ENCODE measurements around the gene AOC3. TPM values are rescaled to one million over a fixed set of nuclear protein-coding genes. Genes with fewer than 3 reads are reported as not detected.

The AOC3 gene
- total and polyA plus RNA-seq, 2 of the 4 experiments (the other 2 are of a cell fraction), result 0.17 TPM; not detected in 1

DNA sequence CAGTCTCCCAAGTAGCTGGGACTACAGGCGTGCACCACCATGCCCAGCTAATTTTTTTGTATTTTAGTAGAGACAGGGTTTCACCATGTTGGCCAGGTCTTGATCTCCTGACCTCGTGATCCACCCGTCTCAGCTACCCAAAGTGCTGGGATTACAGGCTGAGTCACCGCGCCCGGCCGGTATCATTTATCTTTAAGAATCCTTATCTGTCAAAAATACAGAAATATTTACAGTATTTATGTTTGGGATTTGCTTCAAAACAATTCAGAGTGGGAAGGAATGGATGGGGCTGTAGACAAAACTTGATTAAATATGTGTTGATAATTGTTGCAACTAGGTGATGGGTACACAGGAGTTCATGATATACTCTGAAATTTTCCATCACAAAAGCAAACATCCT lies 29.8 kb upstream of the AOC3 start:
- no peak overlapping the region for H3K27ac ChIP-seq (ENCODE audit: insufficient read depth, low read length)
- no peak overlapping the region for H3K23ac ChIP-seq (ENCODE audit: low read depth, low read length)
- H4K91ac ChIP-seq (ENCODE audit: insufficient read depth, low read depth, low read length), result no peak overlapping the region
- H3K18ac ChIP-seq (ENCODE audit: low read depth, low read length), result no peak overlapping the region
- ATAC-seq (ENCODE audit: low read depth), result no peak
- TF ChIP-seq MAZ (IDR thresholded peaks at IDR 0.05; ENCODE audit: borderline replicate concordance, low read depth, low read length) (no peak), RFX5 (IDR thresholded peaks at IDR 0.05; ENCODE audit: low read depth, low read length) (no peak), FOS (IDR thresholded peaks at IDR 0.05; ENCODE audit: low read depth, low read length) (no peak), MAFK (IDR thresholded peaks at IDR 0.05; ENCODE audit: low read depth, low read length) (no peak), MXI1 (IDR thresholded peaks at IDR 0.05; ENCODE audit: borderline replicate concordance, low read depth, low read length) (no peak), RCOR1 (IDR thresholded peaks at IDR 0.05; ENCODE audit: insufficient replicate concordance, low read length) (no peak), RAD21 (IDR thresholded peaks at IDR 0.05; ENCODE audit: low read length) (no peak), NFE2L2 (IDR thresholded peaks at IDR 0.05; ENCODE audit: low read depth, low read length) (no peak), SMC3 (IDR thresholded peaks at IDR 0.05; ENCODE audit: low read depth, low read length) (no peak)
- TF ChIP-seq, protein P1, sequence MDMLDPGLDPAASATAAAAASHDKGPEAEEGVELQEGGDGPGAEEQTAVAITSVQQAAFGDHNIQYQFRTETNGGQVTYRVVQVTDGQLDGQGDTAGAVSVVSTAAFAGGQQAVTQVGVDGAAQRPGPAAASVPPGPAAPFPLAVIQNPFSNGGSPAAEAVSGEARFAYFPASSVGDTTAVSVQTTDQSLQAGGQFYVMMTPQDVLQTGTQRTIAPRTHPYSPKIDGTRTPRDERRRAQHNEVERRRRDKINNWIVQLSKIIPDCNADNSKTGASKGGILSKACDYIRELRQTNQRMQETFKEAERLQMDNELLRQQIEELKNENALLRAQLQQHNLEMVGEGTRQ (IDR thresholded peaks at IDR 0.05; ENCODE audit: low read depth, low read length), result no peak
- TF ChIP-seq, protein P2, sequence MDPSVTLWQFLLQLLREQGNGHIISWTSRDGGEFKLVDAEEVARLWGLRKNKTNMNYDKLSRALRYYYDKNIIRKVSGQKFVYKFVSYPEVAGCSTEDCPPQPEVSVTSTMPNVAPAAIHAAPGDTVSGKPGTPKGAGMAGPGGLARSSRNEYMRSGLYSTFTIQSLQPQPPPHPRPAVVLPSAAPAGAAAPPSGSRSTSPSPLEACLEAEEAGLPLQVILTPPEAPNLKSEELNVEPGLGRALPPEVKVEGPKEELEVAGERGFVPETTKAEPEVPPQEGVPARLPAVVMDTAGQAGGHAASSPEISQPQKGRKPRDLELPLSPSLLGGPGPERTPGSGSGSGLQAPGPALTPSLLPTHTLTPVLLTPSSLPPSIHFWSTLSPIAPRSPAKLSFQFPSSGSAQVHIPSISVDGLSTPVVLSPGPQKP (IDR thresholded peaks at IDR 0.05; ENCODE audit: borderline replicate concordance, low read depth, low read length), result no peak
- TF ChIP-seq, protein P3, sequence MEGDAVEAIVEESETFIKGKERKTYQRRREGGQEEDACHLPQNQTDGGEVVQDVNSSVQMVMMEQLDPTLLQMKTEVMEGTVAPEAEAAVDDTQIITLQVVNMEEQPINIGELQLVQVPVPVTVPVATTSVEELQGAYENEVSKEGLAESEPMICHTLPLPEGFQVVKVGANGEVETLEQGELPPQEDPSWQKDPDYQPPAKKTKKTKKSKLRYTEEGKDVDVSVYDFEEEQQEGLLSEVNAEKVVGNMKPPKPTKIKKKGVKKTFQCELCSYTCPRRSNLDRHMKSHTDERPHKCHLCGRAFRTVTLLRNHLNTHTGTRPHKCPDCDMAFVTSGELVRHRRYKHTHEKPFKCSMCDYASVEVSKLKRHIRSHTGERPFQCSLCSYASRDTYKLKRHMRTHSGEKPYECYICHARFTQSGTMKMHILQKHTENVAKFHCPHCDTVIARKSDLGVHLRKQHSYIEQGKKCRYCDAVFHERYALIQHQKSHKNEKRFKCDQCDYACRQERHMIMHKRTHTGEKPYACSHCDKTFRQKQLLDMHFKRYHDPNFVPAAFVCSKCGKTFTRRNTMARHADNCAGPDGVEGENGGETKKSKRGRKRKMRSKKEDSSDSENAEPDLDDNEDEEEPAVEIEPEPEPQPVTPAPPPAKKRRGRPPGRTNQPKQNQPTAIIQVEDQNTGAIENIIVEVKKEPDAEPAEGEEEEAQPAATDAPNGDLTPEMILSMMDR (conservative IDR thresholded peaks at IDR 0.05; ENCODE audit: low read depth, low read length), result no peak
- no peaks in the 10 kb centered on the region for H3K27me3 ChIP-seq (ENCODE audit: control insufficient read depth, insufficient read depth, low read length)
- H3K4ac ChIP-seq (ENCODE audit: low read depth, low read length), result no peak overlapping the region
- H4K5ac ChIP-seq (ENCODE audit: low read depth, low read length), result no peak overlapping the region
- no peaks in the 10 kb centered on the region for H3K9me1 ChIP-seq (ENCODE audit: insufficient read depth, low read length)
- no CpG with 5 or more reads among the region's 7 CpGs for WGBS, 2 experiments (ENCODE audit: extremely low coverage in 2 of 2, insufficient read length in 1 of 2)
- ChIA-PET POLR2A (ENCODE audit: unreplicated experiment) (no interaction called here), CTCF (interaction anchor here (2.2 kb wide), 1 partner anchor 12 kb away, joined by 8 read pairs; no protein-coding TSS in a partner anchor)
- no peak overlapping the region for H2AFZ ChIP-seq (replicated peaks; ENCODE audit: low read length, poor library complexity)
- no peak overlapping the region for H2BK15ac ChIP-seq (ENCODE audit: low read depth, low read length)
- intact Hi-C loops (cut with micrococcal nuclease), result loop anchor here (5.0 kb wide), 1 partner anchor 59 kb away; the partner anchor contains the start of gene RAMP2
- H3K9ac ChIP-seq (ENCODE audit: low read depth, low read length), result no peak overlapping the region
- H3K79me1 ChIP-seq (ENCODE audit: low read depth in 1 of 2, low read length in 2 of 2), result peaks cover 24 to 37% of the 10 kb centered on the region in 2 experiments
- H3K36me3 ChIP-seq (ENCODE audit: control insufficient read depth, insufficient read depth, low read length), result peaks cover 25% of the 10 kb centered on the region
- no peak overlapping the region for H2AK9ac ChIP-seq (replicated peaks; ENCODE audit: low read depth, low read length, poor library complexity)
- no peak overlapping the region for H2BK5ac ChIP-seq (ENCODE audit: low read depth, low read length, poor library complexity, severe bottlenecking)
- DNase-seq, result no peak
- no peaks in the 10 kb centered on the region for H4K20me1 ChIP-seq (ENCODE audit: insufficient read depth, low read length)
- H3K4me2 ChIP-seq (ENCODE audit: low read depth, low read length), result no peak overlapping the region
- no peak overlapping the region for H3K56ac ChIP-seq (ENCODE audit: extremely low read depth, insufficient read depth, low read length)
- no peak overlapping the region for H3K14ac ChIP-seq (replicated peaks; ENCODE audit: low read depth, low read length)
- no peaks in the 10 kb centered on the region; the same call in 1 of the 2 replicates for H3K4me1 ChIP-seq (ENCODE audit: control insufficient read depth, insufficient read depth, low read length)
- in situ Hi-C loops (cut with MboI; ENCODE audit: low sequenced_read_pairs), result no loop called here
- no peak overlapping the region for H2AK5ac ChIP-seq (ENCODE audit: low read depth, low read length)
- H2BK120ac ChIP-seq (ENCODE audit: low read depth, low read length), result no peak overlapping the region
- no peak overlapping the region for H3K4me3 ChIP-seq (ENCODE audit: insufficient read depth, low read depth, low read length)
- no peak overlapping the region for H2BK20ac ChIP-seq (ENCODE audit: low read depth, low read length)
- no TSS peak for BruUV-seq (replicated peaks)
- H4K8ac ChIP-seq (ENCODE audit: low read depth in 2 of 2, low read length in 2 of 2), result no peak overlapping the region
- H3K9me3 ChIP-seq (ENCODE audit: control insufficient read depth, insufficient read depth, low read length), result no peaks in the 10 kb centered on the region
- dilution Hi-C loops (cut with HindIII; ENCODE audit: low sequenced_read_pairs, unreplicated experiment), result no loop called here

Measured in IMR-90 (cell line).